OCI-LY1 (cell line): ENCODE data around the gene DPM2.

Experiments
- H2AFZ ChIP-seq: fragments of 200-600 bp; sonication (generic), shearing (Covaris generic); 2 replicates; pipeline ENCODE4 v1.6.0; 2014; ENCODE audit warnings: antibody characterized with exemption, mild to moderate bottlenecking, low read length
- H3F3A ChIP-seq: fragments of 200-600 bp; sonication (generic), shearing (Covaris generic); 2 replicates; pipeline ENCODE4 v1.6.0; 2014; ENCODE audit warnings: mild to moderate bottlenecking, antibody characterized with exemption, low read length, moderate library complexity; ENCODE audit not compliant: insufficient read depth
- H3K27ac ChIP-seq: fragments of 200-600 bp; sonication (generic); 2 replicates; pipeline ENCODE4 v1.5.1; 2014; ENCODE audit warnings: low read length, mixed run types, mild to moderate bottlenecking, low read depth; ENCODE audit not compliant: poor library complexity, severe bottlenecking
- H3K27me3 ChIP-seq: fragments of 200-600 bp; sonication (generic); 2 replicates; pipeline ENCODE4 v1.6.0; 2014; ENCODE audit warnings: antibody characterized with exemption, mild to moderate bottlenecking, low read length, moderate library complexity; ENCODE audit not compliant: insufficient read depth
- H3K36me3 ChIP-seq: fragments of 200-600 bp; sonication (generic); 2 replicates; pipeline ENCODE4 v1.6.1; 2014; ENCODE audit warnings: mild to moderate bottlenecking, antibody characterized with exemption, low read length, moderate library complexity, mixed read lengths; ENCODE audit not compliant: insufficient read depth
- H3K4me1 ChIP-seq: fragments of 200-600 bp; sonication (generic); 2 replicates; pipeline ENCODE4 v1.5.1; 2014; ENCODE audit warnings: mild to moderate bottlenecking, low read length, moderate library complexity; ENCODE audit not compliant: insufficient read depth, severe bottlenecking
- H3K4me2 ChIP-seq: fragments of 200-600 bp; sonication (generic), shearing (Covaris generic); 2 replicates; pipeline ENCODE4 v1.6.1; 2014; ENCODE audit warnings: low read length
- H3K4me3 ChIP-seq: fragments of 200-600 bp; sonication (generic); 2 replicates; pipeline ENCODE4 v1.5.1; 2014; ENCODE audit warnings: low read length, low read depth, mild to moderate bottlenecking, mixed read lengths; ENCODE audit not compliant: poor library complexity, severe bottlenecking
- H3K79me2 ChIP-seq: fragments of 200-600 bp; shearing (Covaris generic); 2 replicates; pipeline ENCODE4 v1.6.1; 2016; ENCODE audit warnings: mixed run types, low read length, mixed read lengths; ENCODE audit not compliant: insufficient read depth
- H3K9ac ChIP-seq: fragments of 200-600 bp; sonication (generic), shearing (Covaris generic); 2 replicates; pipeline ENCODE4 v1.6.1; 2014; ENCODE audit warnings: mild to moderate bottlenecking, low read length, mixed read lengths
- H3K9me2 ChIP-seq: fragments of 200-600 bp; sonication (generic), shearing (Covaris generic); 2 replicates; pipeline ENCODE4 v1.6.1; 2014; ENCODE audit warnings: low read depth, mild to moderate bottlenecking, low read length, mixed read lengths
- H3K9me3 ChIP-seq: fragments of 200-600 bp; shearing (Covaris generic); 2 replicates; pipeline ENCODE4 v1.6.1; 2014; ENCODE audit warnings: low read length, mixed read lengths
- H4K20me1 ChIP-seq: fragments of 200-600 bp; sonication (generic), shearing (Covaris generic); 2 replicates; pipeline ENCODE4 v1.6.0; 2016; ENCODE audit warnings: mild to moderate bottlenecking, low read length; ENCODE audit not compliant: insufficient read depth
- EZH2 ChIP-seq: fragments of 200-600 bp; sonication (generic), shearing (Covaris generic); IDR thresholded peaks from 2 replicates; pipeline ENCODE4 v1.8.0; 2017; ENCODE audit warnings: borderline replicate concordance, mixed run types, mild to moderate bottlenecking, antibody characterized with exemption, low read length, moderate library complexity, mixed read lengths
- TF ChIP-seq, protein P1 (sequence below): fragments of 200-600 bp; sonication (generic), shearing (Covaris generic); IDR thresholded peaks from 2 replicates; pipeline ENCODE4 v1.5.1; 2017; ENCODE audit warnings: mild to moderate bottlenecking, antibody characterized with exemption, low read length, moderate library complexity, mixed read lengths

DPM2 gene

GRCh38 chr9:127976498-127976897 is 38.8 kb upstream of the DPM2 start:
- H4K20me1 ChIP-seq: no peaks in the 10 kb centered on the region
- peak overlapping the region; percentile 83 for H3K4me3 ChIP-seq
- H3K36me3 ChIP-seq: peaks cover 27% of the 10 kb centered on the region
- no peaks in the 10 kb centered on the region for H3K27me3 ChIP-seq
- TF ChIP-seq, protein P1, sequence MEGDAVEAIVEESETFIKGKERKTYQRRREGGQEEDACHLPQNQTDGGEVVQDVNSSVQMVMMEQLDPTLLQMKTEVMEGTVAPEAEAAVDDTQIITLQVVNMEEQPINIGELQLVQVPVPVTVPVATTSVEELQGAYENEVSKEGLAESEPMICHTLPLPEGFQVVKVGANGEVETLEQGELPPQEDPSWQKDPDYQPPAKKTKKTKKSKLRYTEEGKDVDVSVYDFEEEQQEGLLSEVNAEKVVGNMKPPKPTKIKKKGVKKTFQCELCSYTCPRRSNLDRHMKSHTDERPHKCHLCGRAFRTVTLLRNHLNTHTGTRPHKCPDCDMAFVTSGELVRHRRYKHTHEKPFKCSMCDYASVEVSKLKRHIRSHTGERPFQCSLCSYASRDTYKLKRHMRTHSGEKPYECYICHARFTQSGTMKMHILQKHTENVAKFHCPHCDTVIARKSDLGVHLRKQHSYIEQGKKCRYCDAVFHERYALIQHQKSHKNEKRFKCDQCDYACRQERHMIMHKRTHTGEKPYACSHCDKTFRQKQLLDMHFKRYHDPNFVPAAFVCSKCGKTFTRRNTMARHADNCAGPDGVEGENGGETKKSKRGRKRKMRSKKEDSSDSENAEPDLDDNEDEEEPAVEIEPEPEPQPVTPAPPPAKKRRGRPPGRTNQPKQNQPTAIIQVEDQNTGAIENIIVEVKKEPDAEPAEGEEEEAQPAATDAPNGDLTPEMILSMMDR: no peak
- TF ChIP-seq EZH2: no peak
- H3K27ac ChIP-seq: peak overlapping the region; percentile 90
- no peak overlapping the region for H2AFZ ChIP-seq
- H3K79me2 ChIP-seq: peaks cover 66% of the 10 kb centered on the region
- no peaks in the 10 kb centered on the region for H3F3A ChIP-seq
- peak overlapping the region; percentile 90 for H3K4me2 ChIP-seq
- no peaks in the 10 kb centered on the region for H3K9me3 ChIP-seq
- peaks cover 79% of the 10 kb centered on the region for H3K4me1 ChIP-seq
- H3K9ac ChIP-seq: peak overlapping the region; percentile 91; the same call in 1 of the 2 replicates
- H3K9me2 ChIP-seq: no peaks in the 10 kb centered on the region

- H3K27me3 ChIP-seq: no peaks in the 10 kb centered on the region
- peaks cover 27% of the 10 kb centered on the region for H3K36me3 ChIP-seq
- H2AFZ ChIP-seq: no peak overlapping the region
- no peaks in the 10 kb centered on the region for H3K9me3 ChIP-seq
- H4K20me1 ChIP-seq: no peaks in the 10 kb centered on the region
- peak overlapping the region; percentile 90 for H3K4me2 ChIP-seq
- peaks cover 66% of the 10 kb centered on the region for H3K79me2 ChIP-seq
- peak overlapping the region; percentile 91; the same call in 1 of the 2 replicates for H3K9ac ChIP-seq
- peaks cover 84% of the 10 kb centered on the region for H3K4me1 ChIP-seq
- no peaks in the 10 kb centered on the region for H3K9me2 ChIP-seq
- peak overlapping the region; percentile 83 for H3K4me3 ChIP-seq
- peak overlapping the region; percentile 90 for H3K27ac ChIP-seq
- TF ChIP-seq EZH2: no peak
- TF ChIP-seq, protein P1: no peak
- H3F3A ChIP-seq: no peaks in the 10 kb centered on the region
These were observed 38.0 kb upstream of the DPM2 start for GRCh38 chr9:127975376-127976315.

DNA sequence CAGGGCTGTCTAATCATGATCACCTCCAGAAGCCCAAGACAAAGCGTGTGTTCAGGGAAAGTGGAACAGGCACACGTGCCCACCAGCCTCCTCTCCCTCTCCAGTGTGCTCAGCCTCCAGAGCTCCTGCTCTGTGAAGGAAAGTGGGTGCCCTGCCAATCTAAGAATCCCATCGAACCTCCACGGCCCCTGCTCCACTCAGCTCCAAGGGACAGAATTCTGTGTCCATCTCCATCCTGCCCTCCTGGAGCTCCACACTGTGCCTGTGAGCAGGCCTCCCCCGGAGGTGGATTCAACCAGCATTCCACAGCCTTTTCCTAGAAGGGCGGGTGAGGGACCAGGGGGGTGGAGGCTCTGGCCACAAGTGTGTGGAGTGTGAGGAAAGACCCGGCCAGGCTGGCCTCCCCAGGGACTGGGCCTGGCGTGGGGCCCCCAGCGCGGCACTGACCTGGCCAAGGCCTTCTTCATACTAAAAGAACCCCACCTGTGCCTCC is 37.2 kb upstream of the DPM2 start:
- H3K79me2 ChIP-seq: peaks cover 64% of the 10 kb centered on the region
- no peaks in the 10 kb centered on the region for H3K27me3 ChIP-seq
- peak overlapping the region; percentile 90 for H3K27ac ChIP-seq
- H3F3A ChIP-seq: no peaks in the 10 kb centered on the region
- no peaks in the 10 kb centered on the region for H3K9me2 ChIP-seq
- H3K9ac ChIP-seq: peak overlapping the region; percentile 91; the same call in 1 of the 2 replicates
- H2AFZ ChIP-seq: no peak overlapping the region
- peak overlapping the region; percentile 83 for H3K4me3 ChIP-seq
- TF ChIP-seq EZH2: no peak
- TF ChIP-seq, protein P1: no peak
- H3K4me1 ChIP-seq: peaks cover 92% of the 10 kb centered on the region
- no peaks in the 10 kb centered on the region for H3K9me3 ChIP-seq
- peak overlapping the region; percentile 90 for H3K4me2 ChIP-seq
- H3K36me3 ChIP-seq: peaks cover 27% of the 10 kb centered on the region
- no peaks in the 10 kb centered on the region for H4K20me1 ChIP-seq
